K562 (cell line): Measurements from ENCODE around the gene CGREF1. TPM values are rescaled to one million over a fixed set of nuclear protein-coding genes. Genes with fewer than 3 reads are reported as not detected.

Experiments
- BHLHE40 ChIP-seq: IDR thresholded peaks from 2 replicates; pipeline ENCODE4 v1.6.1; 2011; ENCODE audit warnings: low read length, improper control_type of control experiment
- BRD4 ChIP-seq: fragments of 200-600 bp; sonication (generic); IDR thresholded peaks from 2 replicates; pipeline ENCODE4 v1.6.1; 2017; ENCODE audit warnings: inconsistent platforms
- CREB1 ChIP-seq, 2 experiments: sonication (generic) in 1 of 2; formaldehyde crosslinking in 1 of 2; IDR thresholded peaks; 2 replicates each; pipeline versions ENCODE4 v1.6.1 to v1.8.0; 2012 to 2022; ENCODE audit warnings: inconsistent platforms in 1 of 2, mild to moderate bottlenecking in 1 of 2, missing genetic modification reagents in 1 of 2, moderate library complexity in 1 of 2
- CREM ChIP-seq: IDR thresholded peaks from 2 replicates; pipeline ENCODE4 v1.6.1; 2014; ENCODE audit warnings: antibody characterized with exemption, low read depth
- DMBX1 ChIP-seq: fragments of 250-450 bp; sonication (Bioruptor Pico); IDR thresholded peaks from 2 replicates; pipeline ENCODE4 v1.8.0; 2022; ENCODE audit warnings: inconsistent platforms, mild to moderate bottlenecking, moderate library complexity, borderline replicate concordance
- HDAC1 ChIP-seq, 2 experiments: fragments of 450-650 bp; IDR thresholded peaks; 2 replicates each; pipeline ENCODE4 v1.6.1; 2016 to 2017; ENCODE audit warnings: inconsistent platforms in 1 of 2, mild to moderate bottlenecking in 1 of 2, moderate library complexity in 1 of 2
- HDAC6 ChIP-seq: IDR thresholded peaks from 2 replicates; pipeline ENCODE4 v1.6.1; 2012; ENCODE audit warnings: low read depth, mild to moderate bottlenecking, control low read depth, inconsistent platforms, low read length, moderate library complexity
- HOXB6 ChIP-seq: fragments of 250-450 bp; sonication (Bioruptor Pico); IDR thresholded peaks from 2 replicates; pipeline ENCODE4 v1.5.1; 2022; ENCODE audit warnings: mild to moderate bottlenecking, borderline replicate concordance
- KAT7 ChIP-seq: sonication (generic); formaldehyde crosslinking; IDR thresholded peaks from 2 replicates; pipeline ENCODE4 v1.8.0; 2022; ENCODE audit warnings: missing genetic modification reagents, mild to moderate bottlenecking, borderline replicate concordance
- NR3C1 ChIP-seq: sonication (generic); formaldehyde crosslinking; IDR thresholded peaks from 2 replicates; pipeline ENCODE4 v1.8.1; 2022; ENCODE audit warnings: missing genetic modification reagents
- SAFB2 ChIP-seq: fragments of 200-400 bp; formaldehyde crosslinking; IDR thresholded peaks from 2 replicates; pipeline ENCODE4 v1.6.1; 2018; ENCODE audit warnings: borderline replicate concordance, low read length, low read depth, moderate library complexity; ENCODE audit not compliant: severe bottlenecking
- SMAD2 ChIP-seq: fragments of 150-350 bp; IDR thresholded peaks from 2 replicates; pipeline ENCODE4 v1.6.1; 2014; ENCODE audit warnings: low read depth, mild to moderate bottlenecking, low read length
- ZNF197 ChIP-seq: fragments of 200-800 bp; sonication (Bioruptor generic); IDR thresholded peaks from 2 replicates; pipeline ENCODE4 v1.6.1; 2016; ENCODE audit warnings: low read depth, missing genetic modification characterization, missing compliant biosample characterization
- ZNF398 ChIP-seq: fragments of 250-450 bp; sonication (Bioruptor Pico); IDR thresholded peaks from 2 replicates; pipeline ENCODE4 v1.8.0; 2021; ENCODE audit warnings: moderate library complexity, mild to moderate bottlenecking, inconsistent platforms
- ZSCAN32 ChIP-seq: fragments of 450-650 bp; formaldehyde crosslinking; IDR thresholded peaks from 2 replicates; pipeline ENCODE4 v1.4.0; 2020; ENCODE audit warnings: mild to moderate bottlenecking, moderate library complexity
- polyA plus RNA-seq, 8 experiments: library from polyadenylated mRNA; depleted of rRNA in 4 of 8; stranded (reverse) in 5 of 8; unstranded in 3 of 8; fragments of >200 nt; fragmentation: Nextera tagmentation in 2 of 8; fragmentation: Illumina TruSeq in 1 of 8; extraction: Ambion mirVana in 2 of 8; extraction: Trizol in 1 of 8; gene quantifications; 2 replicates each; pipeline versions ENCODE4 v1.2.1 to v1.2.3, GENCODE V29; 2011 to 2014; ENCODE audit warnings: inconsistent platforms in 1 of 8, missing spikeins in 1 of 8
- total RNA-seq, 7 experiments: library from RNA; depleted of rRNA in 6 of 7; stranded (reverse); fragments of >200 nt in 6 of 7; fragmentation: Illumina TruSeq in 2 of 7; extraction: Trizol in 2 of 7; gene quantifications; 2 replicates each; pipeline versions ENCODE4 v1.2.1 to v1.2.3, GENCODE V29; 2011 to 2021; ENCODE audit warnings: low replicate concordance in 1 of 7
- TF ChIP-seq, protein P1 (sequence below), 2 experiments: fragments of 450-650 bp; IDR thresholded peaks; 2 replicates each; pipeline ENCODE4 v1.6.1; 2018; ENCODE audit warnings: mild to moderate bottlenecking in 2 of 2, low read depth in 1 of 2; ENCODE audit not compliant: partially characterized antibody in 2 of 2
- TF ChIP-seq, protein P2 (sequence below): fragments of 450-650 bp; IDR thresholded peaks from 2 replicates; pipeline ENCODE4 v1.7.1; 2018; ENCODE audit warnings: mild to moderate bottlenecking, low read depth; ENCODE audit not compliant: partially characterized antibody

The CGREF1 gene
- total and polyA plus RNA-seq, 9 of the 15 experiments (the other 6 are each of a cell fraction or from before 2014, with no cell fraction given), result 0.07 to 0.50 (median 0.37) TPM

DNA sequence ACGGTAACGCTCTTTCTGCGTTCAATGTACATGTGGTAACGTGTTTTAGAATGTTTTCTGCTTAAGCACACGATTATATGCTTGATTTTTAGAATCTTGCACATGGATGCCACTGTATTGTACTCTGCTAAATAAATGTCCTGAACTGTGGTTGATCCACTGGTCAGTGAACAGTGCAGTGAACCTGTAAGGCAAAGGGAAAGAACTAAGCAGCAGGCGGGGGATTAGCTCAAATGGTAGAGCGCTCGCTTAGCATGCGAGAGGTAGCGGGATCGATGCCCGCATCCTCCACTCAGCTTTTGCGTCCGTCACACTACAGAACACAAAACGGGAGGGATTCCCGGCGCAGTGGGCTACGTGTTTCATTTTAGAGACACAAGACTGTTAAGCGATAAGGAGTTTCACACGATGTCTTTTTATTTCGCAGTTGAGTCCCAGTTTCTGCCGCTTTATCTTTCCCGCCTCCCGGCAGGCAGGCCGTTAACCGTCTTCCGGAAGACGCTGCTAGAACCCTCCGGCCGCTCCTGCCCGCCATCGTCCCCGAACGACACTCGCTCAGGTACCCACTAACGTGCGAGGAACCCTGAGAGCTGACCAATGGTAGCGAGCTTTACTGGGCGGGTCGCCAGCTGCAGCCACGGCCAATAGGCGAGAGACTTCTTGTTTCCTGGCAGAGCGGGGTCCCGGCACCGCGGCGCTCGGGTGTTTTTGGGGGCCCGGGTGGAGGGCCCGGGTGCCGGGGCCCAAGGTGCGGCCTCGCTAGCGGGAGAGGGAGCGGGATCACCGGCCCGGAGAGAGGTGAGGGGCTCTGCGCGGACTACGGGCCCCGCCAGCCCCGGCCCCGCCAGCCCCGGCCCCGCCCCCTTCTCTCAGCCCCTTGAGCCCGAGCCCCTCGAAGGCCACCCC lies 67.7 kb downstream of the CGREF1 start, which contains the start of gene AGBL5 (continued):
- TF ChIP-seq, protein P1, sequence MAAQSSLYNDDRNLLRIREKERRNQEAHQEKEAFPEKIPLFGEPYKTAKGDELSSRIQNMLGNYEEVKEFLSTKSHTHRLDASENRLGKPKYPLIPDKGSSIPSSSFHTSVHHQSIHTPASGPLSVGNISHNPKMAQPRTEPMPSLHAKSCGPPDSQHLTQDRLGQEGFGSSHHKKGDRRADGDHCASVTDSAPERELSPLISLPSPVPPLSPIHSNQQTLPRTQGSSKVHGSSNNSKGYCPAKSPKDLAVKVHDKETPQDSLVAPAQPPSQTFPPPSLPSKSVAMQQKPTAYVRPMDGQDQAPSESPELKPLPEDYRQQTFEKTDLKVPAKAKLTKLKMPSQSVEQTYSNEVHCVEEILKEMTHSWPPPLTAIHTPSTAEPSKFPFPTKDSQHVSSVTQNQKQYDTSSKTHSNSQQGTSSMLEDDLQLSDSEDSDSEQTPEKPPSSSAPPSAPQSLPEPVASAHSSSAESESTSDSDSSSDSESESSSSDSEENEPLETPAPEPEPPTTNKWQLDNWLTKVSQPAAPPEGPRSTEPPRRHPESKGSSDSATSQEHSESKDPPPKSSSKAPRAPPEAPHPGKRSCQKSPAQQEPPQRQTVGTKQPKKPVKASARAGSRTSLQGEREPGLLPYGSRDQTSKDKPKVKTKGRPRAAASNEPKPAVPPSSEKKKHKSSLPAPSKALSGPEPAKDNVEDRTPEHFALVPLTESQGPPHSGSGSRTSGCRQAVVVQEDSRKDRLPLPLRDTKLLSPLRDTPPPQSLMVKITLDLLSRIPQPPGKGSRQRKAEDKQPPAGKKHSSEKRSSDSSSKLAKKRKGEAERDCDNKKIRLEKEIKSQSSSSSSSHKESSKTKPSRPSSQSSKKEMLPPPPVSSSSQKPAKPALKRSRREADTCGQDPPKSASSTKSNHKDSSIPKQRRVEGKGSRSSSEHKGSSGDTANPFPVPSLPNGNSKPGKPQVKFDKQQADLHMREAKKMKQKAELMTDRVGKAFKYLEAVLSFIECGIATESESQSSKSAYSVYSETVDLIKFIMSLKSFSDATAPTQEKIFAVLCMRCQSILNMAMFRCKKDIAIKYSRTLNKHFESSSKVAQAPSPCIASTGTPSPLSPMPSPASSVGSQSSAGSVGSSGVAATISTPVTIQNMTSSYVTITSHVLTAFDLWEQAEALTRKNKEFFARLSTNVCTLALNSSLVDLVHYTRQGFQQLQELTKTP (IDR thresholded peaks at IDR 0.05; ENCODE audit: low read depth in 1 of 2, partially characterized antibody in 2 of 2), result peak; percentile 62 to 86
- TF ChIP-seq DMBX1, result peak; percentile 64; the same call in 1 of the 2 replicates
- peak; percentile 18; the same call in 1 of the 2 replicates for TF ChIP-seq CREB1 (IDR thresholded peaks at IDR 0.05)
- peak; percentile 66; the same call in 1 of the 2 replicates for TF ChIP-seq CREB1 (CRISPR knock-in tag; IDR thresholded peaks at IDR 0.05)
- 0 out of 2 replicates have a peak, but pooled peaks have one; percentile 67 for TF ChIP-seq HDAC6
- 0 out of 2 replicates have a peak, but pooled peaks have one; percentile 74 for TF ChIP-seq HOXB6
- peak; percentile 44; the same call in 1 of the 2 replicates for TF ChIP-seq ZNF197
- peak; percentile 90 for TF ChIP-seq BRD4
- TF ChIP-seq KAT7 (CRISPR knock-in tag), result peak; percentile 91; the same call in 1 of the 2 replicates
- no peak for TF ChIP-seq BHLHE40
- TF ChIP-seq NR3C1 (CRISPR knock-in tag), result no peak
- peak; percentile 38 to 95; a peak in 3 of 4 replicates for TF ChIP-seq HDAC1 (IDR thresholded peaks at IDR 0.05)
- peak; percentile 40; the same call in 1 of the 2 replicates for TF ChIP-seq ZSCAN32 (CRISPR knock-in tag)
- no peak for TF ChIP-seq SMAD2
- peak; percentile 67 for TF ChIP-seq CREM
- TF ChIP-seq SAFB2, result no peak
- no peak for TF ChIP-seq ZNF398 (CRISPR knock-in tag)
- TF ChIP-seq, protein P2, sequence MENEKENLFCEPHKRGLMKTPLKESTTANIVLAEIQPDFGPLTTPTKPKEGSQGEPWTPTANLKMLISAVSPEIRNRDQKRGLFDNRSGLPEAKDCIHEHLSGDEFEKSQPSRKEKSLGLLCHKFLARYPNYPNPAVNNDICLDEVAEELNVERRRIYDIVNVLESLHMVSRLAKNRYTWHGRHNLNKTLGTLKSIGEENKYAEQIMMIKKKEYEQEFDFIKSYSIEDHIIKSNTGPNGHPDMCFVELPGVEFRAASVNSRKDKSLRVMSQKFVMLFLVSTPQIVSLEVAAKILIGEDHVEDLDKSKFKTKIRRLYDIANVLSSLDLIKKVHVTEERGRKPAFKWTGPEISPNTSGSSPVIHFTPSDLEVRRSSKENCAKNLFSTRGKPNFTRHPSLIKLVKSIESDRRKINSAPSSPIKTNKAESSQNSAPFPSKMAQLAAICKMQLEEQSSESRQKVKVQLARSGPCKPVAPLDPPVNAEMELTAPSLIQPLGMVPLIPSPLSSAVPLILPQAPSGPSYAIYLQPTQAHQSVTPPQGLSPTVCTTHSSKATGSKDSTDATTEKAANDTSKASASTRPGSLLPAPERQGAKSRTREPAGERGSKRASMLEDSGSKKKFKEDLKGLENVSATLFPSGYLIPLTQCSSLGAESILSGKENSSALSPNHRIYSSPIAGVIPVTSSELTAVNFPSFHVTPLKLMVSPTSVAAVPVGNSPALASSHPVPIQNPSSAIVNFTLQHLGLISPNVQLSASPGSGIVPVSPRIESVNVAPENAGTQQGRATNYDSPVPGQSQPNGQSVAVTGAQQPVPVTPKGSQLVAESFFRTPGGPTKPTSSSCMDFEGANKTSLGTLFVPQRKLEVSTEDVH, result peak; percentile 81
